RWPE1 (cell line): ENCODE results near the gene NCKAP5.

Experiments used
- CTCF ChIA-PET: fragments of 350-600 bp; sonication (Branson Sonifier 250); formaldehyde crosslinking; extraction: SDS; loops from one replicate; lab custom pipeline; 2021; lab: Yijun Ruan, JAX
- POLR2A ChIA-PET: fragments of 400-600 bp; formaldehyde crosslinking; extraction: SDS; loops from one replicate; lab custom pipeline; 2020; ENCODE audit warnings: antibody characterized with exemption; ENCODE audit not compliant: low non-redundant PET; lab: Yijun Ruan, JAX
- DNase-seq: peaks from one replicate; pipeline ENCODE4 v3.0.0; 2012; ENCODE audit warnings: low spot score
- H3K27ac ChIP-seq: fragments of 450-650 bp; 2 replicates; pipeline ENCODE4 v1.5.1; 2017
- CTCF ChIP-seq: fragments of 450-650 bp; conservative IDR thresholded peaks from 2 replicates; pipeline ENCODE4 v1.5.1; 2017; ENCODE audit warnings: low read depth, mild to moderate bottlenecking

The NCKAP5 gene

DNA sequence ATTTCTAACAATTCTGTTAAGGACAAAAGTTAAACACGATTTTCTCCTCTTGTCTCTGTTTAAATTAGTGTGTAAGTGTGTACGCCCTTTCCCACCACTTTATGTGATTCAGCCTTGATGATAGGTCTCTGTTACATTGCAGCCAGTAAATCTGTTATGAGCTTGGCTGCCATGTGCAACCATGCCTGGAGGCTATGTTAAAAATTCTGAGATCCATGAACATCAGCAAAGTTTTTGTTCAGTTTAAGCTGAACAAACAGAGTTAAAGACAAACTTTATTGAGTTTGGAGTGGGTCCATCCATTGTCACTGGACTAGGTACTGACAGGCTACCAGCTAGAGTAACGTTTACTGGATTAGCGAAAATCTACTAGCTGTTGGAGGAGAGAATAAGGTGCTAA, 110.4 kb downstream of the NCKAP5 start:
- CTCF ChIA-PET: no interaction called here
- POLR2A ChIA-PET: no interaction called here
- DNase-seq: no peak
- TF ChIP-seq CTCF: no peak
- no peak overlapping the region for H3K27ac ChIP-seq

DNA sequence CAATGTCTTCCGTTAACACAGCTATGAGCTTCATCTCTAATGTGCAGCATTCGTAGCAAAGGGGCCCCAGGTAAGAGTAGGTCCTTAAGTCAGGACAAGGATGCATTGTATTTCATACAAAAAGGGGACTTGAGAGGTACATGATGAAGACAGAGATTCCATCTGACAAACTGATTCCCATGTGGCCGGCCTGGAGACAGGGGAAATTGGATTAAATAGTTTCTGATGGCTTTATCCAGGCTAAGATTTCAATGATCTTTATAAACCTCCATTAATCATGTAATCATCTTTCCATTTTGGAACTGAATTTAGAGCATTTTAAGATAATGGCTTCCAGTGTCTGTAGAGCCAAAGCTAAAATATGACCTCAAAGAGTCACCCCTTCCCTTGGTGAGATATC, 111.3 kb downstream of the NCKAP5 start:
- CTCF ChIA-PET: no interaction called here
- no peak overlapping the region for H3K27ac ChIP-seq
- no peak for TF ChIP-seq CTCF
- DNase-seq: no peak
- POLR2A ChIA-PET: no interaction called here

DNA sequence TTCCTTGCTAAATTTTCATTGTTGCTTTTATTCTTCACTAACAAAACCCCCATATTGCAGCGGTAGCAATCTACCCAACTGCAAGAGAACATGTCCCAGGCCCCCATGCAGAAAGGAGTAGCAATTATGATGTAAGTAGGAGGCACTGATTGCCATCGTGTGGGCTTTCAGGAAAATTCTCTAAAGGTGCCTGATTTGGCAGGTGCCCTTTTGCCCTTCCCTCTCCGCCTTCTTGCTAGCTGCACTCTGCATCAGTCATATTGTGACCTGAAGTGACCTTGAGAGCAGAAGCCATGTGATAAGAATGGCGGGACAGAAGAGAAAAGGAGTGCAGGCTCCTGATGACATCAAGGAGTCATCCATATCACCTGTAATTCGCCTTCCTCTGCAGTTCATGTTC, 112.1 kb downstream of the NCKAP5 start:
- TF ChIP-seq CTCF: no peak
- H3K27ac ChIP-seq: no peak overlapping the region
- DNase-seq: no peak
- ChIA-PET CTCF (no interaction called here), POLR2A (no interaction called here)

DNA sequence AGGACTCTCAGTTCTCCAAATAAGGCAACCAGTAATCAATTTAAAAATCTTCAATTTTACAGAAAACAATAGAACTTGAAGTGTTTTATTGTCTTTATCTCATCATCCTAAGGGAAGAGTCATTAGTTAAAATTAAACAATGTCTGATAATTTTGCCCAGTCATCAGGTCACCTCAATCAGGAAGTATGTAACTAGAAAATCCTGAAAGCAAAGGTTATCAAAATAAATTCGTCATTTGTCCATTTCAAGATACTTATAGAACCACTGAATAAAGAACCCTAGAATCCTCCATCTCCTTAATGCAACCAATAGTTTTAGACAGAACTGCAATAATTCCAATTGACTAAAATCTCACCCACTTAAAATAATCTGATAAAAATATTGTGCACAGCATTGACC, 115.2 kb downstream of the NCKAP5 start:
- ChIA-PET CTCF (no interaction called here), POLR2A (no interaction called here)
- DNase-seq: no peak
- no peak overlapping the region for H3K27ac ChIP-seq
- no peak for TF ChIP-seq CTCF

- H3K27ac ChIP-seq: no peak overlapping the region
- POLR2A ChIA-PET: no interaction called here
- DNase-seq: peak; percentile 66
- no peak for TF ChIP-seq CTCF
- CTCF ChIA-PET: no interaction called here
These were observed 115.7 kb downstream of the NCKAP5 start for GRCh38 chr2:133452583-133452982.

DNA sequence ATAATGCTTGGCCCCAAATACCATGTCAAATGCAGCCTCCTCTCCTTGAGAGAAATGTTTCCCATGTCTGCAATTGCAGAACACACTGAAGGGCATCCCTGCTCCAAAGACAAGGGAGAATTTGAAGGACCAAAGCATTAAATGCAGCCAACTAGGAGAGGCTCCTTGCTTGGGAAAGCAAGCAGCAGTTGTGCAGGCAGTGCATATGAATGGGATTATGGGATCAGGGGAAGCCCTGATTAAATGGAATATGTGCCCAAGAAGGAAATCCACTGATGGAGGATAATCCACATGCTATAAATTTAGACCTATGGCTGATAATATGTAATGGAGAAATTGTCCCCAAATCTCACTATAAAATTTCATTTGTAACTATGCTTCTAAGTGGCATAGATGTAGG, 116.1 kb downstream of the NCKAP5 start:
- ChIA-PET CTCF (no interaction called here), POLR2A (no interaction called here)
- no peak for DNase-seq
- no peak for TF ChIP-seq CTCF
- H3K27ac ChIP-seq: no peak overlapping the region

GRCh38 chr2:133448195-133448594, 120.1 kb downstream of the NCKAP5 start:
- POLR2A ChIA-PET: no interaction called here
- no peak for DNase-seq
- CTCF ChIA-PET: no interaction called here
- TF ChIP-seq CTCF: no peak
- no peak overlapping the region for H3K27ac ChIP-seq
